ENCODE measurements around the gene PRRT4. TPM values are rescaled to one million over a fixed set of nuclear protein-coding genes. Genes with fewer than 3 reads are reported as not detected.

Gene PRRT4
- total and polyA plus RNA-seq, 9 of the 15 experiments (the other 6 are each of a cell fraction or from before 2014, with no cell fraction given) = not detected

DNA sequence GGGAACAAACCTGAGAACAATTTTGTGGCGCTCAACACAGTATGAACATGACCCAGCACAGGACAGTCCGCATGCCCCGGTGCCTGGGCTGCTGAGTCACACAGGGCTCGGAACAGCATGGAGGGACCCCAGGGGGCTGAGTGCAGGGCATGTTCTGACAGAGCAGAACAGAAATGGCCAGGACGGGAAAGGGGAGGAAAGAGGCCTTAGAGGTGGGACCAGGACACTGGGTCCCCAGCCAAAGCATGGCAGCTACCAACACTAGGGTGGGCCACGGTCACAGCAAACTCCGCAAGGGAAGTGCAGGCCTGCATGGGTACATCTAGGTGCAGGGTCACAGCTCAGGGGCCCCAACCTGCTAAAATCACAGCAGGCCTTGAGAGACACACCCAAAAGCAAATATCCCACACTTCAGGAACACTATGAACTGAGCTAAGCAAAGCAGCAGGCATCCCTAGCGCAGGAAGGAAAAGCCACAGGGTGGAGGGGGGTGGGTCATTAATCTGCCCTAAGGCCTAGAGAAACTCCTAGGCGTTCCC lies 42.7 kb upstream of the PRRT4 start (continued):
- no peak for TF ChIP-seq REST (IDR thresholded peaks at IDR 0.05; ENCODE audit: borderline replicate concordance)
- TF ChIP-seq REST (CRISPR knock-in tag; IDR thresholded peaks at IDR 0.05; ENCODE audit: low read depth) = no peak
- no peak for TF ChIP-seq ZNF239 (CRISPR knock-in tag; IDR thresholded peaks at IDR 0.05)
- TF ChIP-seq KLF1 (tag; IDR thresholded peaks at IDR 0.05) = no peak
- TF ChIP-seq PTTG1 (tag; IDR thresholded peaks at IDR 0.05; ENCODE audit: low read depth) = no peak
- no peak for TF ChIP-seq FOXA3 (CRISPR knock-in tag; conservative IDR thresholded peaks at IDR 0.05 in 1 of 2, IDR thresholded peaks at IDR 0.05 in 1 of 2)
- TF ChIP-seq ZNF79 (CRISPR knock-in tag; IDR thresholded peaks at IDR 0.05; ENCODE audit: low read depth) = no peak
- no peak for TF ChIP-seq ZNF780A (CRISPR knock-in tag; IDR thresholded peaks at IDR 0.05)
- TF ChIP-seq RBFOX2 (IDR thresholded peaks at IDR 0.05; ENCODE audit: low read depth, low read length) = peak; percentile 37
- no peak for TF ChIP-seq MEF2D (tag; conservative IDR thresholded peaks at IDR 0.05; ENCODE audit: low read depth)
- TF ChIP-seq PTRF (tag; IDR thresholded peaks at IDR 0.05) = no peak
- TF ChIP-seq ZNF184 (CRISPR knock-in tag; IDR thresholded peaks at IDR 0.05) = no peak
- TF ChIP-seq NR2C1 (IDR thresholded peaks at IDR 0.05) = no peak
- no peak for TF ChIP-seq NR2C1 (tag; IDR thresholded peaks at IDR 0.05)
- TF ChIP-seq NUFIP1 (IDR thresholded peaks at IDR 0.05; ENCODE audit: partially characterized antibody) = no peak
- no peak for TF ChIP-seq ZNF512 (tag; IDR thresholded peaks at IDR 0.05)

Data from K562 (cell line).